ENCODE measurements around the gene ELMO1.

ELMO1 gene

DNA sequence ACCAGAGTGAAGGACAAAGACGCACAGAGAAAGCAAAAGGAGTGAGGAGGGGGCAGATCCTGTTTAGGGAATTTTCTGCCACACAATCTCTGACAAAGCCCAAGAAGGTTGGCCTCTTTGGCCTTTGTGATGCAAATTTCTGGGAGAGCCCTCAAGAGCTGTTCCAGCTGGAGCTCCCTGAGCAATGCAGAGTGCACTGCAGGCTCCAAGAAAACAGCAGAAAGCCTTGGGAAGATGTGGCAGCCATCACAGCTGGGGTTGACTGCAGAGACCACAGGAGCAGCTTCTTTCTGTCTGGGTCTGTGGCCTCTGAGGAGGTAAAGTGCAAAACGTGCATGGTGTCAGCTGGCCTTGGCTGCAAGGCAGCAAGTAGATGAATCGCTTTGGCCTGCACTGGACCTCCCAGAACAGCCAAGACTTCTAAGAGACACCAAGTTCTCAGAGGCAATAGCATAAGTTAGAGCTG lies 200.2 kb downstream of the ELMO1 start:
- H3K9ac ChIP-seq (ENCODE audit: low read depth, low read length): no peak overlapping the region
- H3K4me2 ChIP-seq (ENCODE audit: insufficient read depth, low read length): no peak overlapping the region
- no peaks in the 10 kb centered on the region for H3K4me1 ChIP-seq (ENCODE audit: insufficient read depth, low read length)
- H3K27ac ChIP-seq (ENCODE audit: low read length): no peak overlapping the region
- no peaks in the 10 kb centered on the region for H3K27me3 ChIP-seq (ENCODE audit: insufficient read depth, low read length, poor library complexity)
- no peak overlapping the region for H2AFZ ChIP-seq (ENCODE audit: low read depth, low read length)
- peaks cover 9% of the 10 kb centered on the region; the same call in 1 of the 2 replicates for H3K36me3 ChIP-seq (ENCODE audit: insufficient read depth, low read length)
- H4K20me1 ChIP-seq (ENCODE audit: insufficient read depth, low read length): peaks cover 9% of the 10 kb centered on the region; the same call in 1 of the 2 replicates
- no peak overlapping the region for H3K4me3 ChIP-seq (ENCODE audit: low read depth in 1 of 2, low read length in 2 of 2)
- ATAC-seq (ENCODE audit: insufficient read depth, low read depth) (no peak), DNase-seq (no peak)
- peaks cover 2% of the 10 kb centered on the region; the same call in 1 of the 2 replicates for H3K79me2 ChIP-seq (ENCODE audit: insufficient read depth, low read length)
- TF ChIP-seq, protein P1, sequence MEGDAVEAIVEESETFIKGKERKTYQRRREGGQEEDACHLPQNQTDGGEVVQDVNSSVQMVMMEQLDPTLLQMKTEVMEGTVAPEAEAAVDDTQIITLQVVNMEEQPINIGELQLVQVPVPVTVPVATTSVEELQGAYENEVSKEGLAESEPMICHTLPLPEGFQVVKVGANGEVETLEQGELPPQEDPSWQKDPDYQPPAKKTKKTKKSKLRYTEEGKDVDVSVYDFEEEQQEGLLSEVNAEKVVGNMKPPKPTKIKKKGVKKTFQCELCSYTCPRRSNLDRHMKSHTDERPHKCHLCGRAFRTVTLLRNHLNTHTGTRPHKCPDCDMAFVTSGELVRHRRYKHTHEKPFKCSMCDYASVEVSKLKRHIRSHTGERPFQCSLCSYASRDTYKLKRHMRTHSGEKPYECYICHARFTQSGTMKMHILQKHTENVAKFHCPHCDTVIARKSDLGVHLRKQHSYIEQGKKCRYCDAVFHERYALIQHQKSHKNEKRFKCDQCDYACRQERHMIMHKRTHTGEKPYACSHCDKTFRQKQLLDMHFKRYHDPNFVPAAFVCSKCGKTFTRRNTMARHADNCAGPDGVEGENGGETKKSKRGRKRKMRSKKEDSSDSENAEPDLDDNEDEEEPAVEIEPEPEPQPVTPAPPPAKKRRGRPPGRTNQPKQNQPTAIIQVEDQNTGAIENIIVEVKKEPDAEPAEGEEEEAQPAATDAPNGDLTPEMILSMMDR (IDR thresholded peaks at IDR 0.05; ENCODE audit: borderline replicate concordance, extremely low read depth, low read length, poor library complexity, severe bottlenecking): no peak
- TF ChIP-seq EZH2 (IDR thresholded peaks at IDR 0.05; ENCODE audit: borderline replicate concordance, low read depth, low read length, severe bottlenecking): no peak
- H3K9me3 ChIP-seq (ENCODE audit: insufficient read depth, low read length, severe bottlenecking): no peaks in the 10 kb centered on the region

DNA sequence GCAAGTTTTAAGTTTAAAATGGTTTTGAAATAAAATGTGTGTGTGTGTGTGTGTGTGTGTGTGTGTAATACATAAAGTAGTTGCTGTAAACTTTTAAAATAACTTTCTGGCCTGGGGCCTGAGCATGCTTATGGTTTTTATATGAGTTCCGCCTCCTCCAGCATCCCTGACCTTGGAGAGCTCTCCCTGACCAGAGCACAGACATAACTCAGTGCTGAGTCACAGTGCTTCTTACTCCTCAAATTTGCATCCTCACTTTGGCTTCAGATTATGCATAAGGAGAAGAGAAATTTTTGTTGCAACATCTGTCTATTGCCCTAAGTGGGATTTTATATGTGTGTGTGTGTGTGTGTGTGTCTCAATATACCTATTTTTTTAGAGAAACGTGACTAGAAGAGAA lies 200.8 kb downstream of the ELMO1 start:
- Histone ChIP-seq H3K4me2 (ENCODE audit: insufficient read depth, low read length) (no peak overlapping the region), H3K27ac (ENCODE audit: low read length) (no peak overlapping the region), H3K27me3 (ENCODE audit: insufficient read depth, low read length, poor library complexity) (no peaks in the 10 kb centered on the region), H4K20me1 (ENCODE audit: insufficient read depth, low read length) (peaks cover 9% of the 10 kb centered on the region; the same call in 1 of the 2 replicates), H3K9me3 (ENCODE audit: insufficient read depth, low read length, severe bottlenecking) (no peaks in the 10 kb centered on the region), H3K4me1 (ENCODE audit: insufficient read depth, low read length) (no peaks in the 10 kb centered on the region), H3K9ac (ENCODE audit: low read depth, low read length) (no peak overlapping the region), H3K36me3 (ENCODE audit: insufficient read depth, low read length) (peaks cover 5% of the 10 kb centered on the region; the same call in 1 of the 2 replicates), H2AFZ (ENCODE audit: low read depth, low read length) (no peak overlapping the region), H3K4me3 (ENCODE audit: low read depth in 1 of 2, low read length in 2 of 2) (no peak overlapping the region), H3K79me2 (ENCODE audit: insufficient read depth, low read length) (peaks cover 2% of the 10 kb centered on the region; the same call in 1 of the 2 replicates)
- TF ChIP-seq, protein P1 (IDR thresholded peaks at IDR 0.05; ENCODE audit: borderline replicate concordance, extremely low read depth, low read length, poor library complexity, severe bottlenecking): no peak
- TF ChIP-seq EZH2 (IDR thresholded peaks at IDR 0.05; ENCODE audit: borderline replicate concordance, low read depth, low read length, severe bottlenecking): no peak
- ATAC-seq (ENCODE audit: insufficient read depth, low read depth): no peak
- DNase-seq: no peak

- TF ChIP-seq, protein P1 (IDR thresholded peaks at IDR 0.05; ENCODE audit: borderline replicate concordance, extremely low read depth, low read length, poor library complexity, severe bottlenecking): no peak
- no peak for TF ChIP-seq EZH2 (IDR thresholded peaks at IDR 0.05; ENCODE audit: borderline replicate concordance, low read depth, low read length, severe bottlenecking)
- peaks cover 9% of the 10 kb centered on the region; the same call in 1 of the 2 replicates for H4K20me1 ChIP-seq (ENCODE audit: insufficient read depth, low read length)
- no peaks in the 10 kb centered on the region for H3K4me1 ChIP-seq (ENCODE audit: insufficient read depth, low read length)
- no peaks in the 10 kb centered on the region for H3K27me3 ChIP-seq (ENCODE audit: insufficient read depth, low read length, poor library complexity)
- H3K79me2 ChIP-seq (ENCODE audit: insufficient read depth, low read length): no peaks in the 10 kb centered on the region
- H3K27ac ChIP-seq (ENCODE audit: low read length): no peak overlapping the region
- H2AFZ ChIP-seq (ENCODE audit: low read depth, low read length): no peak overlapping the region
- H3K9me3 ChIP-seq (ENCODE audit: insufficient read depth, low read length, severe bottlenecking): no peaks in the 10 kb centered on the region
- ATAC-seq (ENCODE audit: insufficient read depth, low read depth) (no peak), DNase-seq (no peak)
- H3K9ac ChIP-seq (ENCODE audit: low read depth, low read length): no peak overlapping the region
- H3K4me2 ChIP-seq (ENCODE audit: insufficient read depth, low read length): no peak overlapping the region
- no peak overlapping the region for H3K4me3 ChIP-seq (ENCODE audit: low read depth in 1 of 2, low read length in 2 of 2)
- H3K36me3 ChIP-seq (ENCODE audit: insufficient read depth, low read length): peaks cover 5% of the 10 kb centered on the region; the same call in 1 of the 2 replicates
Measured at GRCh38 chr7:37245590-37245989, 203.1 kb downstream of the ELMO1 start.

Data from DND-41 (cell line).